Measurements from ENCODE around the gene SCN1A. TPM values are rescaled to one million over a fixed set of nuclear protein-coding genes. Genes with fewer than 3 reads are reported as not detected.

Gene SCN1A
- total RNA-seq, 1 donor from 2014 or later, result not detected

DNA sequence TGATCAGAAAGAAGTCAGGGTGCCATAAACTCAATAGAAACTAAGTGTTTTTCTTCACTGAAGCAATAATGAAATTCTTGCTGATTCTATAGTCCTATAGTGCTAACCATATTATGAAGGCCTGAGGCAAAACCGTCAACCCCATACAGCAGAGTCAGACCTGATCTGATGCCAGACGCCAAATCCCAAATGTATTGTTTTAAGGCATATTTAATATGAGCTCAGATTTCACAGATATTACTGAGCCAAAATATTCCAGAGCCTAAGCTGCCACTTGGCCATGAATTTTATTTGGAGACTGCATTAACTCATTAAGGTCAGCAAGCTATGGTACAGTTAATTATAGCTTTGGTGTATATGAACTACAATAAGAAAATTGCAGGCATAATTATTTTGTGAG is 53.4 kb downstream of the SCN1A start:
- Histone ChIP-seq H3K4me3 (no peak overlapping the region), H3K4me1 (no peaks in the 10 kb centered on the region), H3K27me3 (no peaks in the 10 kb centered on the region), H3K36me3 (no peaks in the 10 kb centered on the region), H3K27ac (no peak overlapping the region), H3K9me3 (no peaks in the 10 kb centered on the region)
- no peak for DNase-seq (ENCODE audit: extremely low spot score in 2 of 2)
- intact Hi-C loops (cut with DNase I), result no loop called here
- TF ChIP-seq, protein P1, sequence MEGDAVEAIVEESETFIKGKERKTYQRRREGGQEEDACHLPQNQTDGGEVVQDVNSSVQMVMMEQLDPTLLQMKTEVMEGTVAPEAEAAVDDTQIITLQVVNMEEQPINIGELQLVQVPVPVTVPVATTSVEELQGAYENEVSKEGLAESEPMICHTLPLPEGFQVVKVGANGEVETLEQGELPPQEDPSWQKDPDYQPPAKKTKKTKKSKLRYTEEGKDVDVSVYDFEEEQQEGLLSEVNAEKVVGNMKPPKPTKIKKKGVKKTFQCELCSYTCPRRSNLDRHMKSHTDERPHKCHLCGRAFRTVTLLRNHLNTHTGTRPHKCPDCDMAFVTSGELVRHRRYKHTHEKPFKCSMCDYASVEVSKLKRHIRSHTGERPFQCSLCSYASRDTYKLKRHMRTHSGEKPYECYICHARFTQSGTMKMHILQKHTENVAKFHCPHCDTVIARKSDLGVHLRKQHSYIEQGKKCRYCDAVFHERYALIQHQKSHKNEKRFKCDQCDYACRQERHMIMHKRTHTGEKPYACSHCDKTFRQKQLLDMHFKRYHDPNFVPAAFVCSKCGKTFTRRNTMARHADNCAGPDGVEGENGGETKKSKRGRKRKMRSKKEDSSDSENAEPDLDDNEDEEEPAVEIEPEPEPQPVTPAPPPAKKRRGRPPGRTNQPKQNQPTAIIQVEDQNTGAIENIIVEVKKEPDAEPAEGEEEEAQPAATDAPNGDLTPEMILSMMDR (IDR thresholded peaks at IDR 0.05), result no peak
- TF ChIP-seq POLR2AphosphoS5 (IDR thresholded peaks at IDR 0.05; ENCODE audit: insufficient read depth in 1 of 2, low read depth in 1 of 2) (no peak), POLR2A (IDR thresholded peaks at IDR 0.05) (no peak)

DNA sequence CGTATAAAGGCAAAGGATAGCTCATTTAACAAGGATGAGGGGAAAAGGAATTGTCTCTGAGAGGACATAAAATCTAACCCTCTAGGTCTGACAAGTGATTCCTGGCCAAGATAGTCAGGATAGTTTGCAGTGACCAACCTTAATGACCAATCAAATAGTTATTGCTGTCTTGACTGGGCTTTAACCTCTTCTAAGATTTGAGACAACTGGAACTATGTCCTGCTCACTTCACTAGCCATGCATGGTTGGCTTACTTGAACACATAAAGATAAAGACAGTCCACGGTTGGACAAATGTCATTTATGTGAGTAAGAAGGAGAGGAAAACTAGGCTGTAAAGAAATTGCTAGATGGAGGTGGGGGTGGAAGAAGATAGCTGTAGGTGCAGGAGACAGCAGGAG is 53.8 kb downstream of the SCN1A start:
- Histone ChIP-seq H3K9me3 (no peaks in the 10 kb centered on the region), H3K27me3 (no peaks in the 10 kb centered on the region), H3K27ac (no peak overlapping the region), H3K36me3 (no peaks in the 10 kb centered on the region), H3K4me3 (no peak overlapping the region), H3K4me1 (no peaks in the 10 kb centered on the region)
- intact Hi-C loops (cut with DNase I), result no loop called here
- DNase-seq (ENCODE audit: extremely low spot score in 2 of 2), result no peak
- TF ChIP-seq POLR2AphosphoS5 (IDR thresholded peaks at IDR 0.05; ENCODE audit: insufficient read depth in 1 of 2, low read depth in 1 of 2), result no peak
- TF ChIP-seq POLR2A (IDR thresholded peaks at IDR 0.05), result no peak
- TF ChIP-seq, protein P1 (IDR thresholded peaks at IDR 0.05), result no peak

DNA sequence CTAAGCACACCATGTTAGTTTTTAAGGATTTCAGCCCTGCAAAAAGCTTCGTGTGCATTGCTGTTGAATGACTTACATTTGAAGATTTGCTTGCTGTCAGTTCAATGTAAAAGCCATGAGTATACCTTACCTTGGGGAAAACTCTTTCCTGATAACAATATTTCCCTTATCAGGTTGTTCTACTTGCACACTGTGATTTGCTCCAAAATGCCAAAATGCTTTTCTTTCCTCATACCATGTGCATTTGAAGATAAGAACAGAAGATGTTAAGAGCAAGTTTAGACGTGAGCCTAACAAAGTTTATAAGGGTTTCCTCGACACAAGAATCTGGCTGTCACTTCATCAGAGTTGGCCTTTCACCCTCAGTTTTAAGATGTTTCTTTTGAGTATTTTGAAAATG is 57.6 kb downstream of the SCN1A start:
- no peak overlapping the region for H3K27ac ChIP-seq
- intact Hi-C loops (cut with DNase I), result no loop called here
- no peaks in the 10 kb centered on the region for H3K4me1 ChIP-seq
- no peaks in the 10 kb centered on the region for H3K9me3 ChIP-seq
- H3K27me3 ChIP-seq, result no peaks in the 10 kb centered on the region
- H3K4me3 ChIP-seq, result no peak overlapping the region
- DNase-seq (ENCODE audit: extremely low spot score in 2 of 2), result no peak
- H3K36me3 ChIP-seq, result no peaks in the 10 kb centered on the region
- TF ChIP-seq, protein P1 (IDR thresholded peaks at IDR 0.05), result no peak
- TF ChIP-seq POLR2AphosphoS5 (IDR thresholded peaks at IDR 0.05; ENCODE audit: insufficient read depth in 1 of 2, low read depth in 1 of 2) (no peak), POLR2A (IDR thresholded peaks at IDR 0.05) (no peak)

DNA sequence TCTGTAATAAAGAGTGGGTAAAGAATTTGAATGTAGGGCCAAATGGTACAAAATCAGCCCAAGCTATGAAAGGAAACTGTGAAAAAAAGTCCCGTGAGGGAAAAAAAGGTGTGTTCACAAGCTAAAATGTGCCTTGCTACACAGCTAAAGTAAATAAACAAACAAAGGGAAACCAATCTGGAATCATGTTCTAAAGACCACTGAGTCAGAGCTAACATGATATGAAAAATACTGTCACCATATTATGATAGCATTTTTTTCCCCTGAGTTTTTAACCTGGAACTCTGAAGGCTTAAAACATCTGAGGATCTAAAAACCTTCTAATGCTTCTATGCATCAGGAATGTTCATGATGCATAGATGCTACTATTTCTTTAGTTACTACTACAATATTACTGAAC is 58.8 kb downstream of the SCN1A start:
- H3K9me3 ChIP-seq, result no peaks in the 10 kb centered on the region
- no peak for DNase-seq (ENCODE audit: extremely low spot score in 2 of 2)
- TF ChIP-seq POLR2AphosphoS5 (IDR thresholded peaks at IDR 0.05; ENCODE audit: insufficient read depth in 1 of 2, low read depth in 1 of 2), result no peak
- TF ChIP-seq, protein P1 (IDR thresholded peaks at IDR 0.05), result no peak
- no peak for TF ChIP-seq POLR2A (IDR thresholded peaks at IDR 0.05)
- intact Hi-C loops (cut with DNase I), result no loop called here
- no peaks in the 10 kb centered on the region for H3K27me3 ChIP-seq
- no peaks in the 10 kb centered on the region for H3K4me1 ChIP-seq
- no peaks in the 10 kb centered on the region for H3K36me3 ChIP-seq
- no peak overlapping the region for H3K27ac ChIP-seq
- no peak overlapping the region for H3K4me3 ChIP-seq

DNA sequence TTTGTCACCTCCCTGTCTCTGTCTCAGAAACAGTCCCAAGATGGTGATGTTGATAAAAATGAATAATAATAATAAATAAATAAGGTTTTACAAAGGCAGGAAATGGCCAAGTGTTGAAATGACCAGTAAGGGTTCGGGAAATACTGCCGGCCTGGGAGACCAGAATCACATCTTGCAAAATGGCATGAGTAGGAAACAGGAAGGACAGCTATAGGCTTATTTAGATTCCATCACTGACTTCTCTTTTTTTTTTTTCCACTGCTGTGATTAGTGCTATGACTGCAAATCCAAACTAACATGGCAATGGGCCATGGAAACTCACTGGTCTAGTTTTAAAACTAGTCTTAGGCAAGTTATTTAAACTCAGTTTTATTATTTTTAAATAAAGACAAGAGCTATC is 60.6 kb downstream of the SCN1A start:
- no peak for DNase-seq (ENCODE audit: extremely low spot score in 2 of 2)
- Histone ChIP-seq H3K4me1 (no peaks in the 10 kb centered on the region), H3K27me3 (no peaks in the 10 kb centered on the region), H3K4me3 (no peak overlapping the region), H3K36me3 (no peaks in the 10 kb centered on the region), H3K27ac (no peak overlapping the region), H3K9me3 (no peaks in the 10 kb centered on the region)
- TF ChIP-seq, protein P1 (IDR thresholded peaks at IDR 0.05), result no peak
- no peak for TF ChIP-seq POLR2A (IDR thresholded peaks at IDR 0.05)
- no peak for TF ChIP-seq POLR2AphosphoS5 (IDR thresholded peaks at IDR 0.05; ENCODE audit: insufficient read depth in 1 of 2, low read depth in 1 of 2)
- intact Hi-C loops (cut with DNase I), result no loop called here

Data from vagina (tissue), 2 donors.